ENCODE data around the gene FOXP1. TPM values are rescaled to one million over a fixed set of nuclear protein-coding genes. Genes with fewer than 3 reads are reported as not detected.

The FOXP1 gene
- total RNA-seq, 1 experiment from 2014 or later, result 5.4 TPM

- DNase-seq (ENCODE audit: extremely low read depth, low read depth), result no peak
These were observed 440.9 kb downstream of the FOXP1 start for GRCh38 chr3:71142441-71143161.

DNA sequence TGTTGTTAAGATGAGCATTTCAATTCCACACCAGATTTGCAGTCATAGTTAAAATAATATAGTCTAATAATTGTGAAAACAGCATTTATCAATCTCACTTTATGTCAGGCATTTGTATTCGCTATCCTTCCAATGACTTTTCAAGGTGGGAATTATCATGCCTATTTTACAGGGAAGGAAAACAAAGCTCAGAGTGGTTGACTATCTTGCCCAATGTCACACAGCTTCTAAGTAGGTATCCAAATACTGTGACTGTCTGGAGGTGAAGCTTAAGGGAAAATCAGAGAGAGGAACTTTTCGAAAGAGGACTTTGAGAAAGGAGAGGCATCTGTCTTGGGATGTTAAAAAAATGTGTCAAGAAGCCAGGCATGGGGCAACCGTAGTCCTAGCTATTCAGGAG, 443.1 kb downstream of the FOXP1 start:
- DNase-seq (ENCODE audit: extremely low read depth, low read depth), result no peak

GRCh38 chr3:71139496-71139895, 444.0 kb downstream of the FOXP1 start:
- DNase-seq (ENCODE audit: extremely low read depth, low read depth), result no peak

- no peak for DNase-seq (ENCODE audit: extremely low read depth, low read depth)
These were observed 445.1 kb downstream of the FOXP1 start for GRCh38 chr3:71138410-71138809.

GRCh38 chr3:71136276-71136675, 447.3 kb downstream of the FOXP1 start:
- no peak for DNase-seq (ENCODE audit: extremely low read depth, low read depth)

DNA sequence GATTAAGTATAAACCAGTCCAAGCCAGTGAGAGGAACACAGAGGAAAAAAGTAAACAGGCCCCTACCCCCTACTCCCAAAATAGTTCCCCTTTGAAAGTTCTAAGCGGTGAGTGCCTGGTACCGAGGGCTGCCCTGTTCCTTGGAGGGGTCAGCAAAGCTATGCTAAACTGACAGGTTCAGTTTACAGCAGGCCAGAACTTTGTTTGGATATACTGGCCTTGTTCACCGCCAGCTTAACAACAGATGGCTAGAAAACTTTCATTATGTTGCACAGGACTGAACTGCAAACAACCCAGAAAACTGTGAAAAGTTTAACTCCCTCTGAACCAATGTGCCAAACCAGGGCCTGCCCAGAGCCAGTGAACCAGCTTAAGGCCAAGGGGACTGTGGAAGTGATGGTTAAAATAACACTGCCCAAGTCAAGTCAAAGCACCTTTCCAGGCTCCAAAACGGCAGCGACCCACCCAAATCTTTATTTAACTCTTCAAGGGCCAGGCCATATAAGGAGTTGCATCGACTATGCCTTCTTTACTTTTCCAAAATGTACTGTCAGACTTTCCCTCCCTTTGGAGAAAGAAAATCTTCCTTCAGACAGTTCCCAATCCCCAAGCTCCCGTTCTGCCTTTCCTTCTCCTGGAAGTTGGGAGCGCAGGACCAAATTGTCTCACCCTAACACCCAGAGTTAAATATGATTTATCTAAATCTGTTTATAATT, 448.0 kb downstream of the FOXP1 start:
- no peak for DNase-seq (ENCODE audit: extremely low read depth, low read depth)

DNA sequence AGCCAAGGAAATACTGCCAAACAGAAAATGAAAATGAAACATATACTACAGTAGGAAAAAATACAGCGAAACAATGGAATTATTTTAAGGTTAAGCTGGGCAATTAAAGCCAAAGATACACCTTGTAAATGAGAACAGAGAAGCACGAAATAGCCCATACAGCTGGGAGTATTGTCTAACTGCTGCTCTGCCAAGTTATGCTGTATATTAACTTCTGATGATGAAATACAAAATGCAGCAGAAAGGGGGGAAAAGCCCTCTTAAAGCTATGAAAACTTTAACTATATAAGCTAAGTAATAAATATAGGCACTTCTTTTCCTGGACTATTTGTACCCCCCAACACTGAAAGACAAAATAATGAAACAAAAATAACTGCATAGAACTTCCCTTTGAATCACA, 449.0 kb downstream of the FOXP1 start:
- no peak for DNase-seq (ENCODE audit: extremely low read depth, low read depth)

DNA sequence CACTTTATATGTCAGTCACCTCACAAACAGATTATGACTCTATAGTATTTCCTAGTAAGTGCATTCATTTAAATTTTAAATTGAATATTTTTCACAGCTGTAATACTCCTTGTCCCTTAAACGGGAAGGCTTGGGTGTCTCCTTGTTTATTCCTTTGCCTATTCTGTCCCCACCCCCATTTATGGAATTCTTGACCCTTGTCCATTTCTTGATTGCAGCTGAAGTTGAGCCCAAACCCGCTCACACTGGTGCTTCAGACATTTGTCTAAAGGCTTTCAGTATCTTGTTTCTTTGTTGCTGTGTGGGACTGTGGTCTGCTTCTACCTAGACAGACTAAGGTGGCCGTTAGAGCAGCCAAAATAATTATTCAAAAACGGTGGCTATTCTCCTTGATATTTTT, 449.7 kb downstream of the FOXP1 start:
- no peak for DNase-seq (ENCODE audit: extremely low read depth, low read depth)

DNA sequence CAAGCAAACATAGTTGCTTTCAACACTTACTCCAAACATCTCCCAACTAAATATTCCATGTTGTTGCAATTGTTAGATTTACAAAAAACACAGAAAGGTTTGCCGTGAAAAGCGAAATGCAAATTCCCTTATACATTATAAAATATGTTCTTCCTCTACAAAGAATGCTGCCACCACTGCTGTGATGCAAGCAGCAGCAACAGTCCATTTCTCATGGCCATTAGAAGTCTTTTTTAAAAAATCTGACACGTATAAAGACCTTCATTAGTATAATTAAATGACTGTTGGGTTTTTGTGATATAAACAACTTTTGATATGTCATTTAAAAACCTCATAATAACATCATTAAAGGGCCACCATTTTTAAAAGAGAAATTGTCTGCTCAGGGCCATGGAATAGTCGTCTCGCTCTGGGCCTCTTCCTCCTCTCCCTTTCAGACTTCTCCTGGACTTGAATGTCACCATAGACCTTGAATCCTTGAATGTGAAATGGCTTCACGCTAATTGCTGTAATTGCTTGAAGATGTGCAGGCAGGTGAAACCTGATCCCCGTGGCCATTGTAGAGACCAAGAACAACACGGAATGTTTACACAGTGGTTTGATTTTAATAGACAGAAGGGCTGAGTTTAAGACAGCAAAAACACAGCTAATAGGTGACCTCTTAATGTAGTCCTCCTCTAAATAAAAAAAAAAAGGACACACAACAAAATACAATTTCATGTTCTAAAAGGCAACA, 450.4 kb downstream of the FOXP1 start:
- DNase-seq (ENCODE audit: extremely low read depth, low read depth), result no peak

- no peak for DNase-seq (ENCODE audit: extremely low read depth, low read depth)
These were observed 451.9 kb downstream of the FOXP1 start for GRCh38 chr3:71131375-71132314.

- DNase-seq (ENCODE audit: extremely low read depth, low read depth), result no peak
These were observed 452.8 kb downstream of the FOXP1 start for GRCh38 chr3:71130471-71131374.

DNA sequence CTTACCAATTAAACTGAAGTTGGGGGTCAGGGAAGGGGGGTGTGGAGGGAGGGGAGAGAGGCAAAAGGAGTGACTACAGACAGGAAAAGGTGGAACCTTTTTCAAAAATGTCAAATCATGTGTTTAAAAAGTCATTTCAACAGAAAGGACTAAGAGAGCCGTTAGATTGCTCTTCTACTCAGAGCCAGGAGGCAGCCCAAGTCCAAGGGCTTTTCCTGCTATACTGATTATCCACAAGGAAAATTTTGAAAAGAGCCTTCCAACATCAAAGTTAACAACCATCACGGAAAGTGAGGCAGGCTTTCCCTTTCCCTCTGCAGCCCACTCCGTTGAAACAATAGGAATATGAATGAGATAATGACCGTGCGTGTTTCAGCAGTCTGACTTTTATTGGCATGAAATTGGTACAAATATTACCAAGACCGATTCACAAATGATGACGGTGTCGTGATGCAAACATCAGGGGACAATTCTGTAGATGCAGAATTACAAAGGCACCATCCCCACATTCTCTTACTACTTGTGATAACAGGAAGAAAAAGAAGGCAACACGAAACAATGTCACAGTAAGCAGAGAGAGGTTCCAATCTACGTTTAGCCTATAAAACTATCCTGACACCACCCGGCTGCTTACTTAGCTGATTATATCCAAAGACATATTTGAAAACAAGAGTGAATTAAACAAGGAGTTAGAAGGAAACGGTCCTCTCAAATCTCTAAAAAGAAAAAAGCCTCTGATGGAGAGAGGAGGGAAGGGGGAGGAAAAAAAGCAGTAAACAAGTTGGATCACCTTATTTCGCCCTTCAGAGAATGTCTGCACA, 453.7 kb downstream of the FOXP1 start:
- no peak for DNase-seq (ENCODE audit: extremely low read depth, low read depth)

GRCh38 chr3:71128961-71129360, 454.6 kb downstream of the FOXP1 start:
- no peak for DNase-seq (ENCODE audit: extremely low read depth, low read depth)

DNA sequence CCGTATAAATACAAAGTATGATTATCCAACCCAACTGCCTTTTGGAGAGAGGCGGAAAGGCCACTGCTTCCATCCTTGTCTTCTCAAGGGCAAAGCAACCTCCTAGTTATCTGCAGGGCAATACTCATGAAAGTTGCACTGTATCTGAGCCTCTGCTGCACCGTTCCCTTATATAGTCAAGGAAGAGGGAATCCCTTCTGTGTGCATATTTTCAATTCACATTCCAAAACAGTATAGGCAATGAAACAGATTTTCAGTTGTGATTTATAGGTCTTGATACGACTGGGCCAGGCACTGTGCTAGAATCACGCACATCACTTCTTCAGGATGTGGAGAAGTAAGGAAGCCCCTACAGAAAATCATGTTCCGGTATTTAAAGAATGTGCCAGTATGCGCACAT, 455.7 kb downstream of the FOXP1 start:
- no peak for DNase-seq (ENCODE audit: extremely low read depth, low read depth)

GRCh38 chr3:71127052-71127831, 456.3 kb downstream of the FOXP1 start:
- no peak for DNase-seq (ENCODE audit: extremely low read depth, low read depth)

DNA sequence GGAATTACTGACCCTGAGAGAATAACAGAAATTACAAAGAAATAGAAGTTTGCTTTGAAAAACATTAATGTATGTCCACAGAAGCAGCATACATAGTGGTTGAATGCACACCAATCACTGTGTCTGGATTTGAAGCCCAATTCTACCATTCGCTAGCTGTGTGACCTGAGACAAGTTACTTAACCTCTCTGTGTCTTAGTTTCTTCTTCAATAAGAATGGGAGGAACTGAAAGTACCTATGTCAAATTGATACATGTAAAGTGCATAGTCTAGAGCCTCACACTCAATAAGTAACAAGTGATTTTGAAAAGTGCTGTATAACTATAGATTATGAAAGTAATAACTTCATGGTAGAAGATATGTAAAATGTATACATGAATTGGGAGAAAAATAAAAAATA, 457.8 kb downstream of the FOXP1 start:
- DNase-seq (ENCODE audit: extremely low read depth, low read depth), result no peak

DNA sequence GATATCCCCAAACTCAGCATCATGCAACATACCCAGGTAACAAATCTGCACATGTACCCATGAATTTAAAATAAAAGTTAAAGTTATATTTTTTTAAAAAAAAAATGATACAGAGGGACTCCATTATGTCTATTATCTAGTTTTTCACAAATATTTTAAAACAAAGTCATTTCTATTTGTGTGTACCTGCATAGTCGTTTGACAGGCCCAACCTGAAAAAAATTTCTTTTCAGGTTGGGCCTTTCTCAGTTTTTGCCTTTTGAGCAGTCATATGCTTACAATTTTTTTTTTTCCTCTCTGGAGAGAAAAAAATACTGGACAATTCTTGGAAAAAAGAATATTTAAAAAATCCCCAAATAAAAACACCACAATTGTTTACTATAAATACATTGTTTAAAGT, 459.5 kb downstream of the FOXP1 start:
- DNase-seq (ENCODE audit: extremely low read depth, low read depth), result no peak

GRCh38 chr3:71122641-71123040, 460.9 kb downstream of the FOXP1 start:
- DNase-seq (ENCODE audit: extremely low read depth, low read depth), result no peak

Measured in NCI-H460 (cell line).